GM21423 (cell line): ENCODE measurements around the gene MRPS23.
A peak's percentile ranks its signal among the peaks of the same experiment; 100 is the strongest.

ENCODE experiments used
- ATAC-seq: cut with Tn5 transposase; IDR thresholded peaks from one replicate; pipeline ENCODE4 v1.9.1; 2021; ENCODE audit warnings: mild to moderate bottlenecking, moderate library complexity; ENCODE audit not compliant: unreplicated experiment

Gene MRPS23

DNA sequence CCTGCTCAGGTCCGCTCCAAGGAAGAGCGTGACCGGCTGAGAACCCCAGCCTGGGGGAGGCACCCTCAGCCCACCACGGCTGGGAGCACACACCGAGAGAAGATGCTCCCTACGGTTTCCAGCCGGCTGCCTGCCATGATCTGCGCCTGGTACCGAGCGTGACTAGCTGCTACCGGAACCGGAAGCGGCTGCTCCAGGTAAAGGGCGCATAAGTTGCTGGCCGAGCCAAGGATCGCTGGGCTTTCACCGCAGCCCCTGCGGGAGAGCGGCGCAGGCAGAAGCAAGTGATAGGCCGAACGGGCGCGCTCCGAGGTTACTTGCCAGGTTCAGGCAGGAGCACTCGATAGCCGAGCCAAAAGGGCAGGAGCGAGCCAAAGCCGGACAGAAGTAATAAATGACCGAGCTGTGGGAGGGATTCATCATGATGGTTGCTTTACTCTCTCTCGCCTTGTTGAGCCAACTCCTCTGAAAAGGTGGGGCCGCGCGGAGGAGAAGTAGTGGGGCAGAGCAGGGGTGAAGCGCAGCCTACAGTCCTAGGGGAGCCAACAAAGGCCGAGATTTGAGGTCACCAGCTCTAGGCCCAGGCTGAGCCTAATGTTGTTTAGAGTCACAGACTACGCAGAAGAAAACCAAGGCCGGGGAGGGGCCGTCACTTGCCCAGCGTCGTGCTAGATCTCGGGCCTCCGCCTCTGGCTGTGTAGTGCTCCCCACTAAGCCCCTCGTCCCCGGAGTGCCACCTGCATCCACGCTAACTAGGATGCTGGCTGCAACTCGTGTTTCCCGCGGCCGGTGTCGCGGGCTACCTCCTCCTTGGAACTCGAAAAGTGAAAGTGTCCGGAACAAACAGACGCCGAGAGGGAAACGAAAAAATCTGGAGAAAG lies at the start of gene MRPS23:
Gene MRPS23 (minus strand): TSS at position 171 of the 881 bp plus-strand sequence. CDS start 34 bp downstream, at position 137.
- ATAC-seq = peak; percentile 95

DNA sequence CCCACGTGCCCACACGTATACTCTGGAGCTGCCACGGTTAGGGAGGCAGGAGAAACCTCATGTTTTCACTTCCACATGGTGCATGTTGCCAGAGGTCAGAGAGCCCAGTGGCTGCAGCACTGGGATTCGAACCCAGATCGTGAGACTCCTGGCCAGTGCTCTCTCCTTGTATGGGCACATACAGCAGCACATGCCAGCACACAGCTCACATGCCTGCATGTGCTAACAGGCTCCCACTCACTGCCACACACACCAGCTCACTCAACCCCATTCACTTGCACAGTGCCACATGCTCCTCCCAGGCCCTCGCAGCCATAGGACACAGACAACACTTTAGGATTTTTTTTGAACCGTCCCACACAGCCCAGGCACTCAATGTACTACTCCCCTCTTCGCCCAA lies 49.5 kb upstream of the MRPS23 start:
- no peak for ATAC-seq

DNA sequence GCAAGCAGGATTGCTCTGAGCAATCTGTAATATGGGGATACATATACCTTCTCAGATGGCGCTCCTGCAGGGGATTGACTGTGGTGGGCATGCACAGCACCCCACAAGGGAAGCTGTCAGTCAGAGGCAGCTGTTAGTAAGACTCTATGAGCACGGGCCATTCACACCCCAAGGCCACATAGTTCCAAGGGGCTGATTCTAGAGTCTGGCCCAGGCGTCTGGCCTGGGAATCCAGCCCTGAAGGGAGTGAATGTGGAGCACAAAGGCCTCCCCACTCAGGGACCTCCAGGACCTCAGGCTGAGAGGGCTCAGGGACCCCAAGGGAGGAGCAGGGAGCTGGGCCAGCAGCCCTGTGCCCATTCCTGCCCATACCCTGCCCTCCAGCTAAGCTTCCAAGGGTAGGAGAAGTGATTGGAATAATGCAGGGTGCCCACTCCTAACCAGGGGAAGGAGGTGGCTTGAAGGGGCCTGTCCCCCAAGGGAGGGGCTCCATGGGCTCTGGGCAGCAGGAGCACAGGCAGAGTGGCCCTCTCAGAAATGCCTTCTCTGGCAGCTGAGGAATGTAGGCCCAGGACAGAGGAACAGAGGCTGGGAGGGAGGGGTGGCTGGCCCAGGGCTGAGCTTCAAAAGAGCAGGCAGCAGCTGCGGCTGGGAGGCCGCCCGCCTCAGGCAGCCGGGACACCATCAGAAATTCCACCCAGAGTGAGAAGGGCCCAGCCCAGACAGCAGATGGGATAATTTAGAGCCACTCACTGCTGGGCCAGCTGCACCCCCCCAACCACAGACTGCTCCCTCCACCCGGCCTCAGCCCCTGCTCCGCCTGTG lies 48.9 kb upstream of the MRPS23 start:
- no peak for ATAC-seq

DNA sequence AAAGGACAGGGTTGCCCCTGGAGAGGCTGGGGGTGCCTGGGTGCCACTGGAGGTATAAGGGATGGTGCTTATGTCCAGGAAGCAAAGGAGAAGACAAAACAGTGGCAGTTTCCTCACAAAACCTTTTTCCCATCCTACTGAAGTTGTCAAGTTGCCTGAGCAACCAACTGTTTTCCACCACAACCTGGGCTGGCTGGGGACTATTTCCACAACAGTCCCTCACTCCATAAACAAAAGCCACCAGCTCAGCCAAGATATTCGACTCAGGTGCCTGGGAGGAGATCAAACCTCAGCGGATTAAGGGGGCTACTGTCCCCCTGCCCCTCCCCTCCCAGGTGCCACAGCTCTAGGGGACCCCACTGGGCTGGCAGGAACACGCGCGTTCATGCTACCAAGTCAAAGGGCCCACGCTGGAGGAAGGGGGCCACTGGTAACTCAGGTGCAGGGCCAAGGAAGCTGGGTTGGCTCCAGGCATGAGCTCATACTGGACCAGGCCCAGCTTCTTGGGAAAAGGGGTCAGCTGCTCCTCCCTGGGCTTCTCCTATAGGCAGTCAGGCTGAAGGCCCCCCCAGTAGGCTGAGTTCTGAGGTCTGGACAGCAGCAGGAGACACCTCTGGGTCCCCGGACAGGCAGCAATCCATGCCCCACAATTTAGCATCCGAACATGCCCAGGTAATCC lies 45.7 kb upstream of the MRPS23 start:
- ATAC-seq = no peak

DNA sequence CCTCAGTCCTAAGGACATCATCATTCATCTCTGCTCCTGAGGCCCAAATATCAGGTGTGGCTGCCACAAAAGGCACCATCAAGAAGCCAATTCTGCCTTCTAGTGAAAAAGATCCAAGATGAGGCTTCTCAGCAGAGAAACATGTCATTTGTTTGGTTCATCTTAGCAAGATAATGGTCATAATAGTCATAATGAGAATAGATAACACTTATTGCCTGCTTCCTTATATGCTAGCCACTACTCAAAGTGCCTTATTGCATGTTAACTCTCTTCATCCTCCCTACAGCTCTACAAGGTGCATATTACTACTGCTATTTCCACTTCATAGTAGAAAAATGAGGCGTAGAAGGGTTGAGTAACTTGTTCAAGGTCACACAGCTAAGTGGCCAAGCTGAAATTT lies 45.0 kb upstream of the MRPS23 start:
- no peak for ATAC-seq

DNA sequence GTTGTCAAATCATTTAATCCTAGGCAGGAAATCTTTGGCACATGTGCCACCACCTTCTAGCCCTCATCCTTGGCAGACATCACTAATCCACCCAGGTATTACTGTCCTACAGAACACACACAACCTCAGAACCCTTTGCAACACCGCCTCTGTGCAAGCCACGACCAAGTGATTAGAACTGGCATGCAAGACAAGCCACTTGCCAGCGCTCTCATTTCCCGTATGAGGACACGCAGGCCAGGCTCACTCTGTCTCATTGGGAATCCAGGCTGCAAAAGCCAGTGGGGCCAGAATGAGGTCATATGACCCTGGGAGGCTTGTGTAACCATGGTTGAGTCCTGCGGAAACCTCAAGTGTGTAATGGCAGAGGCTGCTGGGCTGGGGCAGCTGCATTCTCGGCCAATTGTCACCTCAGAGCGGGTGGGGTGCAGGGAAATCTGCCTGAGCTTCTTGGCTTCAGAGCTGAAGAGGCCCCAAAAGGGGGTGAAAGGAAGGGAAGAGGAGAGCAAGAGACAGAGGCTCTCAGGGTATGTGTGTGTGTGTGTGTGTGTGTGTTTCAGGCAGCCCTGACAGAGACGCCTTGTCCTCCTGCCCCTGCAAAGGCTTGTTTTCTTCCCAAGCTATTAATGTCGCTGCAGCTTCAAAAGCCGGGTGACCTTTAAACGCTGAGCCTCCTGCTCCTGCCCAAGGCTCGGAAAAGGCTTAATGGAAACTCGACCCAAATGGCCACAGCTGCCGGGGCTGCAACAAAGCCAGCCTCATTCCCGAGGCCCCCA lies 43.2 kb upstream of the MRPS23 start:
- ATAC-seq = no peak

DNA sequence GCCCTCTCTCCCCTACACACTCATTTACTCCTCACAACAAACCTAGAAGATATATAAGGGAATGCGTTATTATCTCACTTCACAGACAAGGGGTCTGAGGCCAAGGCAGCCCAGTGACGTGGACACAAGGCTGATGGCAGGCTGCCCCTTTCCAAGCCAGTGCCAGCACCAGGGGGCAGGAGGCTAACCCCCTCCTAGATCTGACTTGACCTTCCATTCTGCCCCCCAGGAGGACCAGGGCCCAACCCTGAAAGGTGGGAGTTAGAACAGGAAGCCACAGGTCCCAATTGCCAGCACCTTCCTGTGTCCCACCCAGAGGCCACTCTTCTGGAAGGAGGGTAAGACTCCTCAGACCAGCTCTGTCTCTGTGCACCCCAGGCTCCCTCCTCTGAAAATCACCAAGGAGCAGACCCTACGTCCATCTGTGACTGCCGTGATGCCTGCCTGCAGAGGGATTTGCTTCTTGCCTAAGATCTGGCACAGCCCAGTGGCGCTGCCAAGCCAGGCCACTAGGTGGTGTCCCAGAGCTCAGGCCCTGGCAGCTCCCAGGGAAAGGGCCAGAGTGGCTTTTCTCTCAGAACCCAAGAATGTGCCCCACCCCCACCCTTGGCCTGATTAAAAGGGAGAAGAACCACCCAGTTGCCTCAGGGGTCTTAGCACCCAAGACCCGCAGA lies 42.4 kb upstream of the MRPS23 start:
- no peak for ATAC-seq

DNA sequence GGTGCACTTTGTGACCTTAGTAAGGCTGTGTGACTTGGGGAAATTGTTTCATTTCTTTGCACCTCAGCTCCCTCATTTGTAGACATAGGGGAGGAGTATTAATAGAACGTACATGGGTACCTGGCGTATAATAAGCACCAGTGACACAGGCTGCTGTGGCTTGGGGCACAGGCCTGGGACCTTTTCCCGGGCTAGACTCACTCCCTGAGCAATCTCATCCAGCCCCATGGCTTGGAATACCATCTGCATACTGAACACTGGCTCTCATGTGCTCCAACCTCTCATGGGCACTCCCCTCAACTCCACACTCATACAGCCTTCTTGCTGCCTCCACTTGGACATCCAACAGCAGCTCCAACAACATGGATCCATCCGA lies 41.0 kb upstream of the MRPS23 start:
- ATAC-seq = no peak

DNA sequence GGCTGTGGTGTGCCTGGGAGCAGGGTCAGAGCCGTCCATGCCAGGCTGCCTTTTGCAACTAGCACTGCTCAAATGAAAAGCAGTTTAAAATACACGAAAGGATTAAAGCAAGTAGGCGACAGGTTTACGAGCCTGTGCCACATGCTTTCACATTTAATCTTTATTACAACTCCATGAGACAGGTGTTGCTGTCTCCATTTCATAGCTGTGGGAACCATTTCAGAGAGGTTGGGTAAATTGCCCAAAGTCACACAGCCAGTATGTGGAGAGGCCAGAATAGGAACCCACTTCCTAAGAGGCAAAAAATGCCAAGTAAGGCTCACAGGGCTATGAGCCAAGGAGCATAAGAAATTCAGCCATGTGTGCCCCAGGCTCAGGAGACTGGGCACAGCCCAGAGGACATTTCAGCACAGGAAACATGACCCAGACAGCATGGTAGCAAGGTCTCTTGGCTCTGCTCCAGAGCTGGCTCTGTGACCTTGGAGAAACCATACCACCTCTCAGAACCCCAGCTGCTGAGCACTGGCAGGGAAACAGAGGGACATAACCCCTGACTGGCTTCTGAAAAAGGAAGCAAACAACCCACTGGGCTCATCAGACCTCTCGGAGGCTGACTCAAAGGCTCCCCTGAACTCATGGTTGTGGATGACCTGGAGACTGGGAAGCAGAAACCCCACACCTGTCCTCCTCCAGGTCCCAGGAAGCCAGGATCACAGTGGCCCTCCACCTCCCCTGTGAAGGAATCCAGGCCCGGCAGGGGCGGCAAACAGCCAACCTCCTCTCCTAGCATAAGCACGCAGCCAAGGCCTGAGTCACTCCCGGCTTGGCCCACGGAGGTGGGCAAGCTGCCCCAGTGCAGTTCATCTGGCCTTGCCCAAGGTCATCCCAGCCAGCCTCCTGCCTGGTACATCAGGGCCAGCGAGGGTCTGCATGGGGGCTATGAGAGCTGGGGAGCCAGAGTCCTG lies 40.3 kb upstream of the MRPS23 start:
- ATAC-seq = no peak

DNA sequence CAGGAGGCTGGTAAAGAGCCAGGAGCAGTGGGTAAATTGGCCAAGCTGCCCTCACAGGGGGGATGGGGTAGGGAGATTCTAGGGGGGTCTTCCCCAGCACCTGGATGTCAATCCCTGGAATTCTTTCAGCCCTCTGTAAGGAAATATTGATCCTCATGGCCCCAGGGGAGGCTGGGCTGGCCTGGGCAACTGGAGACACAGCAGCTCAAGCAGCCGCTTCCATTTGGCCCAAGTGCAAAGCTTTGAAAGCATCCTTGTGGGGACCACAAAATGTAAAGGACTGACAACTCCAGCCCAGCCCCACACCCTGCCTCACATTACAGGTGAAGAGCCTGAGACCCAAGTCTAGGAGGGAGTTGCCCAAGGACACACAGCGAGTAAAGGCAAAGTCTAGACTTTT lies 39.4 kb upstream of the MRPS23 start:
- no peak for ATAC-seq

DNA sequence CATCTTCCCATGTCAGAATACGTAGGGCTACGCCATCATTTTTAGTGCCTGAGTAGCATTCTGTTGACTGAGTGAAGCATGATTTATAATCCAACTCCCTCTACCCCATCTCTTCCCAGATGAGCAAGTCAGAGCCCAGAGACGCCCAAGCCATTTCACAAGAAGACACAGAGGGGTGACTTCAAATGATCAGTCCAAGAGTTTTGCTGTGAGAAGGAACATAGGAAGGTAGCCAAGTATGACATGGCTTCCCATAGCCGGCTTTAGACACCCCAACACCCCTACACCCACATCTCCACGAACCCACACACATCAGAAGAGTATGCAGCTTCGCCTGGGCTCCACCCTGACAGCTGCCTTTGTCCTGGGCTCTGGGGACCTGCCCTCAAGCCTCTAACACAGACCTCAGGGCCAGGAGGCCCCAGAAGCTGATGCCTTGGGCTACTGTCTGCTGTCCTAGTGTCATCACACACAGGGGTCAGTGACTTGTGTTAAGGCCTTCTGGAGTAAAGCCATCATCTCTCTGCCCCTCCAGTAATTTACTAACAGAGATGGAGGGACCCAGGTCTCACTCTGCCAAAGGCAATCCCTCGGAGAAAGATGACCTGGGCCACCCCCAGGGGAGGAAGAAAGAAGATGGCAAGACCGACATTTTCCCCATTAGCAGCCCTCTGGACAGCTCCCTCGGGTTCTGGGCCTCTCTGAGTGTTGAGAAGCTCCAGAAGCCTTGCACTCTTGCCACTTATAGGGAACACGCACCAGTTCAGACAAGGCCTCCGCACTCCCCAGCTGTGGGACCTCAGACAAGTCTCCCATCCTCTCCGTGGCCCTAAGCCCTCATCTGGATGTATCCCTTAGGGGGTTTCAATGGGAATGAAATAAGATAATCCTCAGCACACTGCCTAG lies 38.7 kb upstream of the MRPS23 start:
- no peak for ATAC-seq

DNA sequence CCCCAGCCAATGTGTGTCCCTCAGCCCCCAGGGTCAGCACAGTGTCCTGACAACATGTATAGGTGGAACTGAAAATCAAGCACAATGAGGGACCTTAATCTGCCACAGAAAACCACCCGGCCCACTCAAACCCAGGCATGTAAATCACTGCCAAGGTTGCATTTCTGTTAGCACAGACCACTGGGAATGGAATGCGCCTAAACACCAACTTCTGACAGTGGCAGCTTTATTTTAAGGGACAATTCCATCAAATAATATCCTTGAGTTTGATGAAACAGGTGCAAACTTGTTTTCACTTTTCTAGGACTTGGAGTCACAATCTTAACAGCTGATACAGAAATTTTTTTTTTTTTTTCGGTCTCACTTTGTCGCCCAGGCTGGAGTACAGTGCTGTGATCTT lies 37.3 kb upstream of the MRPS23 start:
- no peak for ATAC-seq

DNA sequence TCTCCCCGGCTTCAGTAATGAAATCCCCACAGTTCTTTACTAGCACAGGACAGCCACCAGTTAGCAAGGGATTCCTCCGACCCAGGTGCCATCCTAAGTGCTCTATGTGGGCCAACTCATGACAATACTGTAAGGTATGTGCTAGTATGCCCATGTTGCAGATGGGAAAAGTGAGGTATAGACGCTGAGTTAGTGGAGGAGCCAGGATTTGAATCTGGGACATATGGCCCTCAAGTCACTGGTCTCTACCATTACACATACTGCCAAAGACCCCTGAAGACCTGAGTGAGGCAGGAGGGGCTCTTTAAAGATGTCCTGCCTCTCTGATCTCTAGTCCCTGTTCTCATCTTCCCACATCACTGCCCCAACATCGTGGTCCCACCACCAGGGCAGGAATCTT lies 36.2 kb upstream of the MRPS23 start:
- ATAC-seq = no peak

DNA sequence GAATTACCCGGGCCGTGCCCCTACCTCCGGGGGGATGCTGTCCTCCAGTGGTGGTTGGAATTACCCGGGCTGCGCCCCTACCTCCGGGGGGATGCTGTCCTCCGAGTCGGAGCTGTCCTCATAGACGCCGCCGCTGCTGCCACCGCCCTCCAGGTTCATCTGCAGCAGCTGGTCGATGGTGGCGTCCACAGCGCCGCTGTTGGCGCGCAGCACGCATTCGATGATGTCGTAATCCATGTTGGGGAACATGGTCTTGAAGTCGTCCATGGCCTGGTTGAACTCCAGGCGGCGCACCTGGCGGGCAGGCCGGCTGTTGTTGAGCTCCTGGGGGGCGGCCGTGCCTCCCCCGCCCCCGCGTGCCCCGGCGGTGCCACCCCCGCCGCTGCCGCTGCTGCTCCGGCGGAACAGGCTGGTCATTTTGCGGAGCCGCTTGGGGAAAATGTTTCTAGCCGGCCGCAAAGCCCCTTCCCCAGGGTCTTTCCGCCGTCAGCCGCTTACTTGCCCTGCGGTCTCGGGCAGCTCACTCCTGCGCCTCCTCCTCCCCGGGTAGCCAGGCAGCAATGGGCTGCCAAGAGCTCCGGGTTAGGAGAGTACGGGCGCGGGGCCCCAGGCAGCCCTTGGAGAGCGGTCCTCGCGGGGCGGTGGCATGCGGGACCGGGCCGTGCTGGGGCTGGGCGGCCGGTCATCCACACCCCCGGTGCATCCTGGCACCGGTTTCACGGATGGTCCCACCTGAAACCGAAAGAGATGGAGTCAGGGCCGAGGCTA lies 35.5 kb upstream of the MRPS23 start:
- no peak for ATAC-seq

DNA sequence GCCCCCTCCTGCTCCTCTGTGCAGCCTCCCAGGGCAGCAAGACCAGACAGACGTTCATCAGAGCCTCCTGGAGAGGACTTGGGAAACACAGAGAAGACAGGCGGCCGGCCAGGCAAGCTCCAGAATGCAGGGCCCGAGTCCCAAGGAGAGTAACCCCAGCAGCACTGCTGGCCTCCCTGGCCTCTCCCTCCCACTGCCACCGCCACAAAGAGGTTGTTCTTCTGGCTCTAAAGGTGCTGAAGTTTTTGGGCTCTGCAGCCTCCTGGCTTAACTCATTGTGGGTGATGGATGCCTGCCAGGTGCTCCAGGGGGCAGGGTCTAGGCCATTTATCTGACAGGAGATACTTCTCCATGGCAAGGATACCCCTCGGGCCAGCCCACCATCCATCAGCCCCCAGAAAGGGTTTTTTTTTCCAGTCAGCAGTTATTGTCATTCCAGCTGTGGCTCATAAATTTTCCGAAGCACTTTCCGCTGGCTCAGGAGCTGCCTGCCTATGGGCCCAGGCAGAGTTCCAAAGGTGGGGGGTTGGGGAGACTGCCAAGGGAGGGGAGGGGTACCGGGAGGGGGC lies 32.0 kb upstream of the MRPS23 start:
- no peak for ATAC-seq

DNA sequence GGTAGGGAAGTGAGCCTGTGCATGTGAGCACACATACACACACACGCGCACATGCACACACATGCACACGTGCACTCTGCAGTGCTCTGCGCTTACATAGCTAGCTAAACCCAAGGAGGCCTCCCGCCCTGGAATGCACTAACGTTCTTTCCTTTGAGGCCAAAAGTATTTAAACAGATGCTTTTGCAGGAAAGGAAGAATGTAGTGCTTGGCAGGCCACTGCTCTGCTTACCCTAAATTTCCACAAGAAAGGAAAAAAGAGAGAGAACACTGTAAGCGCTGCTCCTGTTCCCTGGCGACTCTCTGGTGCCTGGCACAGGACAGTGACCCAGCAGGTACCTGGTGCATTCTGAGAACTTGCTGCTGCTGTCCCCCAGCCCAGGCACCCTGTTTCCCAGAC lies 31.3 kb upstream of the MRPS23 start:
- no peak for ATAC-seq

DNA sequence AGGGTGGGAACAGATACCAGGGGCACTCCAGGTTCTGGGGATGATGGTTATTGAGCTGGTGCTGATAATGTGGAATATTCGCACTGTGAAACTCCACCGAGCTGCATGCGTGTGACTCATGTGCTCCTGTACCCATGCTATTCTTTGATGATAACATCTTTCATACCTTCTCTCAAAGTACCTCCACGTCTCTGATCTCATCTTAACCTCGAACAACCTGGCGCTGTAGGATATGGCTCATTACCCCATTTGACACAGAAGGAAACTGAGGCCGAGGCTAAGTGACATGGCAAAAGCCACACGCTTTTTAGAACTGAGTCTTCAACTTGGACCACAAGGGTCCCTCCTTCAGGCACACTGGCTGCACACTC lies 30.2 kb upstream of the MRPS23 start:
- ATAC-seq = no peak
